ENCODE measurements around the gene VSTM2L. TPM values are rescaled to one million over a fixed set of nuclear protein-coding genes. Genes with fewer than 3 reads are reported as not detected.

The VSTM2L gene
- total and polyA plus RNA-seq, 9 of the 15 experiments (the other 6 are each of a cell fraction or from before 2014, with no cell fraction given): not detected

DNA sequence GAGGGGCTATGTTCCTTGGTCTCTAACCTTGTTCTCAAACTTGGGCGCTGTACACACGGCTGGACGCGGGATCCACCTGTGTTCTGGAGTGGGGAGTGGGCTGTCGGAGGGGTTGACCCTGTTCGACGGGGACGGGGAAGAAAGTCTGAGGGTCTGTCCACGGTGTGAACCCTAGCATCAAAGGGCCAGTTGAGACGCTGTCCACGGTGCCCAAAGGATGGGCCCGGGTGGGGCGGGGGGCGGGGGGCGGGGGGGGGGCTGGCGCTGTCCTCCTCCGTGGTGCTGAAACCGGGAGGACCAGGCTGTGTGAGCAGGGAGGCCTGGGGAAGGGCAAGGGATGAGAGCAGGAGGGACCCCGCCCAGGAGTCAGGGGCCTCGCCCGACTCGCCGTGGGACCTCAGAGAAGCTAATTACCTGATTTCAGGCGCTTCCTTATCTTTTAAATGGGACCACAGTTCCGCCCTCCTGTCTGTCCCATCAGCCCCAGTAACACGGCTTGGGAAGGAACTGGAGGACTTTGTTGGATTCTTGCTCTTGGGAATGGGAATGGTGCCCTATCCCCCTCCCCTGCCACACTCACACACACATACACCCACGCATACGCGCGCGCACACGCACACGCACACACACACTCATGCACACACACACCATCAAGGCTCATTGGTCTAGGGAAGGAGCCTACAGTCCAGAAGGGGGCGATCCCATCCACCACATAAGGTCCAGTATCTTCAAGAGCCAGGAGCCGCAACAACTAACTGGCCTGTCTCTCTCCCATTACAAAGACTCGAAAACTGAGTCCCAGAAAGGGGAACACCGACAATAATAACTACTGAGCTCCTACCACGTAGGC lies 1.0 kb upstream of the VSTM2L start (continued):
- TF ChIP-seq, protein P1, sequence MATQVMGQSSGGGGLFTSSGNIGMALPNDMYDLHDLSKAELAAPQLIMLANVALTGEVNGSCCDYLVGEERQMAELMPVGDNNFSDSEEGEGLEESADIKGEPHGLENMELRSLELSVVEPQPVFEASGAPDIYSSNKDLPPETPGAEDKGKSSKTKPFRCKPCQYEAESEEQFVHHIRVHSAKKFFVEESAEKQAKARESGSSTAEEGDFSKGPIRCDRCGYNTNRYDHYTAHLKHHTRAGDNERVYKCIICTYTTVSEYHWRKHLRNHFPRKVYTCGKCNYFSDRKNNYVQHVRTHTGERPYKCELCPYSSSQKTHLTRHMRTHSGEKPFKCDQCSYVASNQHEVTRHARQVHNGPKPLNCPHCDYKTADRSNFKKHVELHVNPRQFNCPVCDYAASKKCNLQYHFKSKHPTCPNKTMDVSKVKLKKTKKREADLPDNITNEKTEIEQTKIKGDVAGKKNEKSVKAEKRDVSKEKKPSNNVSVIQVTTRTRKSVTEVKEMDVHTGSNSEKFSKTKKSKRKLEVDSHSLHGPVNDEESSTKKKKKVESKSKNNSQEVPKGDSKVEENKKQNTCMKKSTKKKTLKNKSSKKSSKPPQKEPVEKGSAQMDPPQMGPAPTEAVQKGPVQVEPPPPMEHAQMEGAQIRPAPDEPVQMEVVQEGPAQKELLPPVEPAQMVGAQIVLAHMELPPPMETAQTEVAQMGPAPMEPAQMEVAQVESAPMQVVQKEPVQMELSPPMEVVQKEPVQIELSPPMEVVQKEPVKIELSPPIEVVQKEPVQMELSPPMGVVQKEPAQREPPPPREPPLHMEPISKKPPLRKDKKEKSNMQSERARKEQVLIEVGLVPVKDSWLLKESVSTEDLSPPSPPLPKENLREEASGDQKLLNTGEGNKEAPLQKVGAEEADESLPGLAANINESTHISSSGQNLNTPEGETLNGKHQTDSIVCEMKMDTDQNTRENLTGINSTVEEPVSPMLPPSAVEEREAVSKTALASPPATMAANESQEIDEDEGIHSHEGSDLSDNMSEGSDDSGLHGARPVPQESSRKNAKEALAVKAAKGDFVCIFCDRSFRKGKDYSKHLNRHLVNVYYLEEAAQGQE (IDR thresholded peaks at IDR 0.05; ENCODE audit: borderline replicate concordance): peak; percentile 93
- TF ChIP-seq, protein P1 (CRISPR knock-in tag; IDR thresholded peaks at IDR 0.05; ENCODE audit: low read depth): 0 out of 2 replicates have a peak, but pooled peaks have one; percentile 83
- TF ChIP-seq, protein P2, sequence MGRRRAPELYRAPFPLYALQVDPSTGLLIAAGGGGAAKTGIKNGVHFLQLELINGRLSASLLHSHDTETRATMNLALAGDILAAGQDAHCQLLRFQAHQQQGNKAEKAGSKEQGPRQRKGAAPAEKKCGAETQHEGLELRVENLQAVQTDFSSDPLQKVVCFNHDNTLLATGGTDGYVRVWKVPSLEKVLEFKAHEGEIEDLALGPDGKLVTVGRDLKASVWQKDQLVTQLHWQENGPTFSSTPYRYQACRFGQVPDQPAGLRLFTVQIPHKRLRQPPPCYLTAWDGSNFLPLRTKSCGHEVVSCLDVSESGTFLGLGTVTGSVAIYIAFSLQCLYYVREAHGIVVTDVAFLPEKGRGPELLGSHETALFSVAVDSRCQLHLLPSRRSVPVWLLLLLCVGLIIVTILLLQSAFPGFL (CRISPR knock-in tag; IDR thresholded peaks at IDR 0.05): no peak
- no peak for TF ChIP-seq ETS2 (tag; IDR thresholded peaks at IDR 0.05; ENCODE audit: borderline replicate concordance, poor library complexity, severe bottlenecking)
- 0 out of 2 replicates have a peak, but pooled peaks have one; percentile 35 for TF ChIP-seq NBN (IDR thresholded peaks at IDR 0.05; ENCODE audit: low read depth)
- TF ChIP-seq KDM1A (IDR thresholded peaks at IDR 0.05): peak; percentile 51 to 79
- TF ChIP-seq PHF8 (IDR thresholded peaks at IDR 0.05; ENCODE audit: borderline replicate concordance, low read length): no peak
- TF ChIP-seq ESRRA (IDR thresholded peaks at IDR 0.05; ENCODE audit: borderline replicate concordance, low read depth): no peak; the same call in 1 of the 2 replicates
- TF ChIP-seq HMG20A (CRISPR knock-in tag; conservative IDR thresholded peaks at IDR 0.05): no peak
- no peak for TF ChIP-seq ATF7 (IDR thresholded peaks at IDR 0.05)
- no peak for TF ChIP-seq NFE2L1 (tag; IDR thresholded peaks at IDR 0.05; ENCODE audit: borderline replicate concordance, low read depth)
- no peak for TF ChIP-seq ZNF699 (CRISPR knock-in tag; IDR thresholded peaks at IDR 0.05; ENCODE audit: insufficient replicate concordance)
- TF ChIP-seq, protein P3, sequence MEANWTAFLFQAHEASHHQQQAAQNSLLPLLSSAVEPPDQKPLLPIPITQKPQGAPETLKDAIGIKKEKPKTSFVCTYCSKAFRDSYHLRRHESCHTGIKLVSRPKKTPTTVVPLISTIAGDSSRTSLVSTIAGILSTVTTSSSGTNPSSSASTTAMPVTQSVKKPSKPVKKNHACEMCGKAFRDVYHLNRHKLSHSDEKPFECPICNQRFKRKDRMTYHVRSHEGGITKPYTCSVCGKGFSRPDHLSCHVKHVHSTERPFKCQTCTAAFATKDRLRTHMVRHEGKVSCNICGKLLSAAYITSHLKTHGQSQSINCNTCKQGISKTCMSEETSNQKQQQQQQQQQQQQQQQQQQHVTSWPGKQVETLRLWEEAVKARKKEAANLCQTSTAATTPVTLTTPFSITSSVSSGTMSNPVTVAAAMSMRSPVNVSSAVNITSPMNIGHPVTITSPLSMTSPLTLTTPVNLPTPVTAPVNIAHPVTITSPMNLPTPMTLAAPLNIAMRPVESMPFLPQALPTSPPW (CRISPR knock-in tag; IDR thresholded peaks at IDR 0.05): peak; percentile 95
- TF ChIP-seq, protein P4, sequence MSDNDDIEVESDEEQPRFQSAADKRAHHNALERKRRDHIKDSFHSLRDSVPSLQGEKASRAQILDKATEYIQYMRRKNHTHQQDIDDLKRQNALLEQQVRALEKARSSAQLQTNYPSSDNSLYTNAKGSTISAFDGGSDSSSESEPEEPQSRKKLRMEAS (CRISPR knock-in tag; IDR thresholded peaks at IDR 0.05): peak; percentile 21; the same call in 1 of the 2 replicates
- TF ChIP-seq ZNF77 (CRISPR knock-in tag; IDR thresholded peaks at IDR 0.05): no peak
- no peak for TF ChIP-seq E2F3 (CRISPR knock-in tag; IDR thresholded peaks at IDR 0.05)

All from K562 (cell line).